H1 (cell line): Measurements from ENCODE around the gene DAGLA.

ENCODE experiments used
- CTCF ChIP-seq, 3 experiments: IDR thresholded peaks; 1 replicate in 2 of 3; 2 replicates in 1 of 3; pipeline versions ENCODE4 v1.5.1 to v1.6.1; 2011; ENCODE audit warnings: low read length in 3 of 3, mild to moderate bottlenecking in 3 of 3, inconsistent platforms in 2 of 3, low read depth in 1 of 3, moderate library complexity in 1 of 3; ENCODE audit not compliant: insufficient read depth in 1 of 3; ENCODE audit errors: control extremely low read depth in 1 of 3
- EZH2 ChIP-seq: fragments of 200-600 bp; sonication (generic); IDR thresholded peaks from 2 replicates; pipeline ENCODE4 v1.7.1; 2012; ENCODE audit warnings: low read depth, mild to moderate bottlenecking, moderate library complexity, low read length, inconsistent platforms; ENCODE audit not compliant: severe bottlenecking
- KDM5A ChIP-seq: fragments of 200-600 bp; IDR thresholded peaks from 2 replicates; pipeline ENCODE4 v1.7.1; 2012; ENCODE audit warnings: mild to moderate bottlenecking, low read length, inconsistent platforms, mixed read lengths
- POLR2A ChIP-seq, 2 experiments: IDR thresholded peaks; 1 replicate in 1 of 2; 2 replicates in 1 of 2; pipeline ENCODE4 v1.6.1; 2011; ENCODE audit warnings: low read depth in 2 of 2, low read length in 2 of 2, mild to moderate bottlenecking in 2 of 2; ENCODE audit errors: control extremely low read depth in 1 of 2
- SIN3A ChIP-seq, 2 experiments: IDR thresholded peaks in 1 of 2; conservative IDR thresholded peaks in 1 of 2; 2 replicates each; pipeline ENCODE4 v1.6.1; 2011 to 2012; ENCODE audit warnings: low read length in 2 of 2, improper control_type of control experiment in 1 of 2, low read depth in 1 of 2, mild to moderate bottlenecking in 1 of 2
- YY1 ChIP-seq: IDR thresholded peaks from 2 replicates; pipeline ENCODE4 v1.6.1; 2011; ENCODE audit warnings: low read depth, mild to moderate bottlenecking, low read length
- TF ChIP-seq, protein P1 (sequence below): IDR thresholded peaks from 2 replicates; pipeline ENCODE4 v1.6.1; 2011; ENCODE audit warnings: low read length, improper control_type of control experiment

DNA sequence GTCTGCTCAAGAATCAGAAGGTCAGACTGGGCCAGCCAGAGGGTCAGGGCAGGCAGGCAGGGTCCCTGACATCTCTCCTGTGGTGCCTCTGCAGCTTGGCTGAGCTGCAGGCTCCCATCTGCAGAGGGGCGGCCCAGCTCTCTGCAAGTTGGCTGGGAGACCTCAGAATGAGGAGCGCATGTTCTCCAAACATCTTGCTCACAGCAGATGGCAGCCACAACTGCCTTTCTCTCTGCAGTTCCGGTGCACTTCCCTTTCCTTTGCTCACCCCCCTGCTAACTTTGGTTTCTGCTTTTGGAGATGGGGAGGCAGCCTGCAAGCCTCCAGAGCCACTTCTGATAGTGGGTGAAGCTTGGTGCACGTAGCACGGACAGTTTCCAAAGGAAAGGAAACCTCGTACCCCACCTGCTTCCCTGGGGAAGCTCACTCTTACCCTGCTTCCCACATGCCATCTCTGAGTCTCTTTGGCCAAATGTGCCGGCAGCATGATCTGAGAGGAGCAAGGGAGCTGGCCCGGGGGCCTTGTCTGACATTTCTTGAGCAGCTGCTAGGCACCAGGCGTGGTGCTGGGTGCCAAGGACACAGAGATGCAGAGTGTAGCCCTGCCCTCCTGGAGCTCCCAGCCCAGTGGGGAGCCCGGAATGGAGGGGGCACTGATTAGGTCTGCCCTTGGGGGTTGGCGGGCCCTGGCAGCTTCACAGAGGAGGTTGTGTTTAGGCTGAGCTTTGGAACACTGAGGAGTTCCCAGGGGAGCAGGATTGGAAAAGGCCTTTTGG is 18.2 kb downstream of the DAGLA start:
- TF ChIP-seq KDM5A (no peak), CTCF (IDR thresholded peaks at IDR 0.05; ENCODE audit: control extremely low read depth in 1 of 3, insufficient read depth in 1 of 3, low read depth in 1 of 3, low read length in 3 of 3) (no peak), POLR2A (IDR thresholded peaks at IDR 0.05; ENCODE audit: control extremely low read depth in 1 of 2, low read depth in 2 of 2, low read length in 2 of 2) (no peak), SIN3A (conservative IDR thresholded peaks at IDR 0.05 in 1 of 2, IDR thresholded peaks at IDR 0.05 in 1 of 2; ENCODE audit: low read depth in 1 of 2, low read length in 2 of 2) (no peak), YY1 (no peak), EZH2 (no peak)
- TF ChIP-seq, protein P1, sequence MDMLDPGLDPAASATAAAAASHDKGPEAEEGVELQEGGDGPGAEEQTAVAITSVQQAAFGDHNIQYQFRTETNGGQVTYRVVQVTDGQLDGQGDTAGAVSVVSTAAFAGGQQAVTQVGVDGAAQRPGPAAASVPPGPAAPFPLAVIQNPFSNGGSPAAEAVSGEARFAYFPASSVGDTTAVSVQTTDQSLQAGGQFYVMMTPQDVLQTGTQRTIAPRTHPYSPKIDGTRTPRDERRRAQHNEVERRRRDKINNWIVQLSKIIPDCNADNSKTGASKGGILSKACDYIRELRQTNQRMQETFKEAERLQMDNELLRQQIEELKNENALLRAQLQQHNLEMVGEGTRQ, result no peak
